Muscle layer of colon (tissue), 2 donors: ENCODE results near the gene CELF5.
"Not testable (repeated sequence)": the region's sequence is repeated elsewhere in the genome, so short reads cannot be mapped to it uniquely, and the experiment has no call there.

ENCODE experiments used
- H3K27ac ChIP-seq: one replicate; pipeline ENCODE4 v1.7.0; 2013; ENCODE audit warnings: low read depth, mild to moderate bottlenecking, low read length, moderate library complexity
- H3K27me3 ChIP-seq, 2 donors: one replicate each; pipeline ENCODE4 v1.7.0; 2013; ENCODE audit warnings: low read length in 2 of 2, mild to moderate bottlenecking in 2 of 2; ENCODE audit not compliant: insufficient read depth in 2 of 2, control insufficient read depth in 1 of 2
- H3K36me3 ChIP-seq: one replicate; pipeline ENCODE4 v1.7.0; 2013; ENCODE audit warnings: mild to moderate bottlenecking, low read length; ENCODE audit not compliant: insufficient read depth
- H3K4me1 ChIP-seq: one replicate; pipeline ENCODE4 v1.7.0; 2013; ENCODE audit warnings: mild to moderate bottlenecking, low read length; ENCODE audit not compliant: insufficient read depth
- H3K4me3 ChIP-seq, 2 donors: one replicate each; pipeline ENCODE4 v1.7.0; 2013; ENCODE audit warnings: low read length in 2 of 2, low read depth in 1 of 2, mild to moderate bottlenecking in 1 of 2, moderate library complexity in 1 of 2
- H3K9ac ChIP-seq: one replicate; pipeline ENCODE4 v1.7.0; 2013; ENCODE audit warnings: low read length
- H3K9me3 ChIP-seq: one replicate; pipeline ENCODE4 v1.7.0; 2013; ENCODE audit warnings: mild to moderate bottlenecking, low read length
- donor health status: abdominal sarcoma.
- donor health status: Adenocarcinoma of cecum.

CELF5 gene

DNA sequence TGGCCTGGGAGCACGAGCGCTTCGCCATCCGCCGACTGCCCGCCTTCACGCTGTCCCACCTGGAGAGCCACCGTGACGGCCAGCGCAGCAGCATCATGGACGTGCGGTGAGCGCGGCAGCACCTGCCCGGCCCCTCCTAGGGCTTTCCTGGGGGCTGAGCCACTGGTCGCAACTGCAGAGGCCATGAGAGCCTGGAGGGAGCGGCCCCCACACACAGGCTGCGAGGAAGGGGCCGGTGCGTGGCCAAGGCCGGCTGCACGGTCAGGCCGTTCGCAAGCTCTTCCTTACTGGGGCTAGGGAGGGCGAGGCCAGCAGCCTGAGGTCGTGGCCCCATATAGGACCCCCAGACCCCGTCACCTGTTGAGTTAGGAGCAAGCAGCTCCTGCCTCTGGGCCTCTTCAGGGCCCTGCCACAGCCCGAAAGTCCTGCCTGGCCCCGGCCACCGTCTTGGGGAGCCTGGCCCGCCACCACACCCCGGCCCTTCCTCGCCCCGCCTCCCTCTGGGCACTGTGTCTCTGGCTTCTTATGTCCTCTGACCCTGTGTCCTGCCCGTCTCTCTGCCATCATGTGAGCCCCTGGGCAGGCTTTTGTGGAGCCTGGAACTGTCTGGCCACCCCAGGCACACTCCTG, 19.7 kb upstream of the CELF5 start:
- Histone ChIP-seq H3K9ac (no peak overlapping the region), H3K27me3 (no peaks in the 10 kb centered on the region), H3K4me1 (no peaks in the 10 kb centered on the region), H3K4me3 (no peak overlapping the region), H3K36me3 (peaks cover 9% of the 10 kb centered on the region), H3K27ac (no peak overlapping the region), H3K9me3 (no peaks in the 10 kb centered on the region)

DNA sequence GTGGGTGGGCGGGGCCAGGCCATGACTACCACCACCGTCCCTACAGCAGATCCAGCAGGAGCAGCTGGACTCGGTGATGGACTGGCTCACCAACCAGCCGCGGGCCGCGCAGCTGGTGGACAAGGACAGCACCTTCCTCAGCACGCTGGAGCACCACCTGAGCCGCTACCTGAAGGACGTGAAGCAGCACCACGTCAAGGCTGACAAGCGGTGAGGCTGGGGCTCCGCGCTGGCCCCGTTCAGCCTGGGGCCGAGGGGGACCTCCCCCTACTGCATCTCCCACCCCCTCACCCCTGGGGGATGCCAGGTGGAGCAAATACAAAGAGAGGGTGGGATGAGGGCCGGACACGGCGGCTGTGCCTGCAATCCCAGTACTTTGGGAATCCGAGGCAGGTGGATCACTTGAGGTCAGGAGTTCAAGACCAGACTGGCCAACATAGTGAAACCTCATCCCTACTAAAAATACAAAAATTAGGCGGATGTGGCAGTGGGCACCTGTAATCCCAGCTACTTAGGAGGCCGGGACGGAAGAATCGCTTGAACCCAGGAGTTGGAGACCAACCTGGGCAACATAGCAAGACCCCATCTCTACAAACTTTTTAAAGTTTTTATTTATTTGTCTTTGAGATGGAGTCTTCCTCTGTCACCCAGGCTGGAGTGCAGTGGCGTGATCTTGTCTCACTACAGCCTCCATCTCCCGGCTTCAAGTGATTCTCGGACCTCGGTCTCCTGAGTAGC, 18.1 kb upstream of the CELF5 start:
- H3K9ac ChIP-seq, result no peak overlapping the region
- no peaks in the 10 kb centered on the region for H3K4me1 ChIP-seq
- H3K27me3 ChIP-seq, result no peaks in the 10 kb centered on the region
- H3K9me3 ChIP-seq, result no peaks in the 10 kb centered on the region
- H3K27ac ChIP-seq, result no peak overlapping the region
- no peak overlapping the region for H3K4me3 ChIP-seq
- peaks cover 9% of the 10 kb centered on the region for H3K36me3 ChIP-seq

DNA sequence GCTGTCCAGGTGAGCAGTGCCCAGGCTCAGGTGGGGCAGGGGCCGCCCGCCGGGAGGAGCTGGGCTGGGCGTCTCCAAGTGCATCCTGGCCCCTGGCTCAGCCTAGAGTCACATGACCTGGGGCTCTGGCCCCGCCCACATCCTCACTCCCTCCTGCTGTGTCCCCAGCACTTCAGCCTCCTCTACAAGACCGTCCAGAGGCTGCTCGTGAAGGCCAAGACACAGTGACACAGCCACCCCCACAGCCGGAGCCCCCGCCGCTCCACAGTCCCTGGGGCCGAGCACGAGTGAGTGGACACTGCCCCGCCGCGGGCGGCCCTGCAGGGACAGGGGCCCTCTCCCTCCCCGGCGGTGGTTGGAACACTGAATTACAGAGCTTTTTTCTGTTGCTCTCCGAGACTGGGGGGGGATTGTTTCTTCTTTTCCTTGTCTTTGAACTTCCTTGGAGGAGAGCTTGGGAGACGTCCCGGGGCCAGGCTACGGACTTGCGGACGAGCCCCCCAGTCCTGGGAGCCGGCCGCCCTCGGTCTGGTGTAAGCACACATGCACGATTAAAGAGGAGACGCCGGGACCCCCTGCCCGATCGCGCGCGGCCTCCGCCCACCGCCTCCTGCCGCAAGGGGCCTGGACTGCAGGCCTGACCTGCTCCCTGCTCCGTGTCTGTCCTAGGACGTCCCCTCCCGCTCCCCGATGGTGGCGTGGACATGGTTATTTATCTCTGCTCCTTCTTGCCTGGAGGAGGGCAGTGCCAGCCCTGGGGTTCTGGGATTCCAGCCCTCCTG, 16.8 kb upstream of the CELF5 start:
- Histone ChIP-seq H3K4me3 (no peak overlapping the region), H3K9me3 (no peaks in the 10 kb centered on the region), H3K36me3 (peaks cover 9% of the 10 kb centered on the region), H3K9ac (no peak overlapping the region), H3K27ac (no peak overlapping the region), H3K27me3 (no peaks in the 10 kb centered on the region), H3K4me1 (no peaks in the 10 kb centered on the region)

DNA sequence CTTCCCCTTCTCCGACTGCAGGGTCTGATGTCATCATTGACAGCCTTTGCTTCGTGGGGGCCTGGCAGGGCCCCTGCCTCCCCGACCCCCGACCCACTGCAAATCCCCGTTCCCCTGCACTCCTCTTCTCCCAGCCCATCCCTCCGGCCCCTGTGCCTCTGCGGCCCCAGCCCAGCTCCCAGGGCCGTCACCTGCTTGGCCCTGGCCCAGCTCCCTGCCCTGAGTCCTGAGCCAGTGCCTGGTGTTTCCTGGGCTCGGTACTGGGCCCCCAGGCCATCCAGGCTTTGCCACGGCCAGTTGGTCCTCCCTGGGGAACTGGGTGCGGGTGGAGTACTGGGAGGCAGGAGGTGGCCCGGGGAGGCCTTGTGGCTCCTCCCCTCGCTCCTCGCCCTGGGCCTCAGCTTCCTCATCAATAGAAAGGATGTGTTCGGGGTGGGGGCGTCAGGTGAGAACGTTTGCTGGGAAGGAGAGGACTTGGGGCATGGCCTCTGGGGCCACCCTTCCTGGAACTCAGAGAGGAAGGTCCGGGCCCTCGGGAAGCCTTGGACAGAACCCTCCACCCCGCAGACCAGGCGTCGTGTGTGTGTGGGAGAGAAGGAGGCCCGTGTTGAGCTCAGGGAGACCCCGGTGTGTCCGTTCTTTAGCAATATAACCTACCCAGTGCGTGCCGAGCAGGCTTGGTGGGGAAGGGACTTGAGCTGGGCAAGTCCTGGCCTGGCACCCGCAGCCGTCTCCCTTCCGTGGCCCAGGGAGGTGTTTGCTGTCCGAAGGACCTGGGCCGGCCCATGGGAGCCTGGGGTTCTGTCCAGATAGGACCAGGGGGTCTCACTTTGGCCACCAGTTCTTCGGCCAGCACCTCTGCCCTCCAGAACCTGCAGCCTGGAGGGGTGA, 15.9 kb upstream of the CELF5 start:
- peaks cover 9% of the 10 kb centered on the region for H3K36me3 ChIP-seq
- H3K27ac ChIP-seq, result no peak overlapping the region
- no peak overlapping the region for H3K4me3 ChIP-seq
- H3K4me1 ChIP-seq, result no peaks in the 10 kb centered on the region
- H3K27me3 ChIP-seq, result no peaks in the 10 kb centered on the region
- H3K9me3 ChIP-seq, result no peaks in the 10 kb centered on the region
- no peak overlapping the region for H3K9ac ChIP-seq

DNA sequence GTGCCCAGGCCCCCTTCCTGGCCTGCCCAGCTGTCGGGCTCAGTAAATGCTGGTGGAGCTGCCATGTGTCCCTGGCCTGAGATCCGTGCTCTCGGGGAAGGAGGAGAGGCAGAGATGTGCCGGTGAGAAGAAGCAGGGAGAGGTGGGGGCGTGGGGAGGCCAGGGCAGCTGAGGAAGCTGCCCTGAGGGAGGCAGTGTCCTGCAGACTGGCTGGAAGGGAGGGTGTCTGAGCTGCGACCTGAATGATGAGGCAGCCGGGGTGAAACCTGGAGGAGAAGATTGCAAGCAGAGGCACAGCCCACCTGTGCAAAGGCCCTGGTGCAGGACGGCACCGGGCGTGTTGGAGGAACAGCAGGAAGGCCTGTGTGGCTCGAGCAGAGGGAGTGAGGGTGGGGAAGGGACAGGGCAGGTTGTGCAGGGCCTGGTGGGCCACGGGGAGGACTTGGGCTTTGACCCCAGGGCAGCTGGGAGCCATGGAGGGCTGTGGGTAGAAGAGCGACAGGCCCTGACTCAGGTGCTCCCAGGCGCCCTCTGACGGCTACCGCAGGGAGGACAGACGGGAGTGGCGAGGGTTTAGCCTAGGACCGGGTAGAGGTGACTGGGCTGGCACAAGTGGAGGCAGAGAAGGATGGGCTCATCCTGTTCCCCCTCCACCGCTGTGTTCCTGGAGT, 14.0 kb upstream of the CELF5 start:
- Histone ChIP-seq H3K36me3 (peaks cover 9% of the 10 kb centered on the region), H3K4me3 (no peak overlapping the region), H3K4me1 (no peaks in the 10 kb centered on the region)

DNA sequence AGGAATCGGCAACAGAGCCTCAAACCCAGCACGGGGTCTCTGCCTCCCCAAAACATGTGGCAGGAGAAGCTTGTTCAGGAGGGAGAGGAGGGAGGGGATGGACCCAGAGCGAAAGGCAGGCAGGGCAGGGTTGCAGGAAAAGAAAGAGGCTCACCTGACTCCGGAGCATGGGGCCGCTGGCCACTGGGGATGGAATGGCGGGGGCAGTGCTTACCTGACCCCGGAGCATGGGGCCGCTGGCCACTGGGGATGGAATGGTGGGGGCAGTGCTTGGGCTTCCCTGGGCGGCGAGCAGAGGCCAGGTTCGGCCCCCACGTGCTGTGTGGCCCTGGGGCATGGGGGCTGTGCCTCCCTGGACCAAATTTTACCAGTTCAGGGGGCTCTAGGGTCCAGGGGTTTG, 13.3 kb upstream of the CELF5 start:
- Histone ChIP-seq H3K27me3 (no peaks in the 10 kb centered on the region), H3K4me1 (no peaks in the 10 kb centered on the region), H3K36me3 (peaks cover 9% of the 10 kb centered on the region), H3K27ac (no peak overlapping the region), H3K9me3 (no peaks in the 10 kb centered on the region), H3K4me3 (no peak overlapping the region), H3K9ac (no peak overlapping the region)

More for the DNA sequence above, 14.0 kb upstream of the CELF5 start:
- Histone ChIP-seq H3K9me3 (no peaks in the 10 kb centered on the region), H3K9ac (no peak overlapping the region), H3K27me3 (no peaks in the 10 kb centered on the region), H3K27ac (no peak overlapping the region)

DNA sequence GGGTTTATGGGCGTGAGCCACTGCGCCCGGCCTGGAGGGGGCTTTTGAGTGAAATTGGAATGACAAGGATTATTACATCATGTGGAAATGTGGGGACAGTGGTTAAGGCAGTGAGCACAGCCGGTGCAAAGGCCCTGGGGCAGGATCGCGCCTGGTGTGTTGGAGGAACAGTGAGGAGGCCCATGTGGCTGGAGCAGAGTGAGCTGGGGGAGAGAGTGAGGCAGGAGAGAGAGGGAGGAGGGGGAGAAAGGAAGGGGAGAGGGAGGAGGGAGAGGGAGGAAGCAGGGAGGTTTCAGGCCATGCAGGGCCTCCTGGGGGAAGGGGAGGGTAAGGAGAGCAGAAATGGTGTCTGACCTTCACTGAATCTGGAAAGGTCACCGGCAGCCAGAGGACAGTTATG, 11.3 kb upstream of the CELF5 start:
- no peaks in the 10 kb centered on the region for H3K9me3 ChIP-seq
- H3K4me3 ChIP-seq, result no peak overlapping the region
- no peaks in the 10 kb centered on the region for H3K36me3 ChIP-seq
- no peaks in the 10 kb centered on the region for H3K4me1 ChIP-seq
- H3K27ac ChIP-seq, result no peak overlapping the region
- no peaks in the 10 kb centered on the region for H3K27me3 ChIP-seq
- no peak overlapping the region for H3K9ac ChIP-seq

DNA sequence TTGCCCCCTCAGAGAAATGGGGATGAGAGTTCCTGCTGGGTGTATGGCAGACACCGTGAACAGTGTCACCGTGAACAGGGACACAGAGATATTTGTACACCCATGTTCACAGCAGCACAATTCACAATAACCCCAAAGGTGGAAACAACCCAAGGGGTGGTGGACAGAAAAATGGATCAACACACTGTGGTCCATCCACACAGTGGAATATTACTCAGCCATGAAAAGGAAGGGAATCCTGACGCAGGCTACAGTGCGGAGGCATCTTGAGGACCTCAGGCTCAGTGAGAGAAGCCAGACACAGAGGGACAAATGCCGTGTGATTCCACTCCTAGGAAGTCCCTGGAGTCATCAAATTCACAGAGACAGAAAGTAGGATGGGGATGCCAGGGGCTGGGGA, 7.6 kb upstream of the CELF5 start:
- no peaks in the 10 kb centered on the region for H3K9me3 ChIP-seq
- H3K36me3 ChIP-seq, result no peaks in the 10 kb centered on the region
- H3K4me1 ChIP-seq, result no peaks in the 10 kb centered on the region
- no peaks in the 10 kb centered on the region for H3K27me3 ChIP-seq
- H3K9ac ChIP-seq, result no peak overlapping the region
- H3K27ac ChIP-seq, result no peak overlapping the region
- H3K4me3 ChIP-seq, result no peak overlapping the region

DNA sequence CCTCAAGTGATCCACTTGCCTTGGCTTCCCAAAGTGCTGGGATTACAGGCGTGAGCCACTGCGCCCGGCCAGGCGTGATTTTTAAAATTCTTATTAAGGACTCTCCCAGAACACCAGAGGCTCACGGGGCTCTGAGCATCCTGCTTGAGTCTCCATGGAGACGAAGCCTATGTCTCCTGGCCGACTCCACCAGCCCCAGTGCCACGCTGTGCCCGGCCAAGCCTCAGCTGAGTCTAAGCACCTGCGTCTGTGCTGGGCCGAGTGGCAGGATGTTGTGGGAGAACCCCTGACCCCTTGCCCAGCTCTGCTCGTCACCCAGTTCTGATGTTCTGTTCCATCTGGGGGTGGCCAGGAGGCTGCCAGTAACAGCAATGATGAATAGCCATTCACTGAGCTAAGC, 3.9 kb upstream of the CELF5 start:
- H3K4me3 ChIP-seq, result no peak overlapping the region
- peaks cover 0 to 12% of the 10 kb centered on the region in 2 donors for H3K27me3 ChIP-seq
- no peak overlapping the region for H3K9ac ChIP-seq
- no peaks in the 10 kb centered on the region for H3K9me3 ChIP-seq
- no peaks in the 10 kb centered on the region for H3K36me3 ChIP-seq
- no peak overlapping the region for H3K27ac ChIP-seq
- H3K4me1 ChIP-seq, result no peaks in the 10 kb centered on the region

DNA sequence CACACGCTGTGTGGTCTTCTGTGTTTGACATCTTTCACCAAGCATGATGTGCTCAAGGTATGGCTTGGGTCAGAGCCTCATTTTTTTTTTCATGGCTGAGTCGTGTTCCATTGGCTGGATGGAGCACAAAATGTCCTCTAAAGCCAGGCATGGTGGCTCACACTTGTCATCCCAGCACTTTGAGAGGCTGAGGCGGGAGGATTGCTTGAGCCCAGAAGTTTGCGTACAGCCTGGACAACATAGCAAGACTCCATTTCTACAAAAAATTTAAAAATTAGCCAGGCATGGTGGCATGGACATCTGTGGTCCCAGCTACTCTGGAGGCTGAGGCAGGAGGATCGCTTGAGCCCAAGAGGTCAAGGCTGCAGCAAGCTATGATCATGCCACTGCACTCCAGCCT, 2.9 kb upstream of the CELF5 start:
- not testable (repeated sequence) for H3K4me3 ChIP-seq, H3K4me1 ChIP-seq, H3K36me3 ChIP-seq, H3K9me3 ChIP-seq, H3K9ac ChIP-seq, H3K27ac ChIP-seq
- H3K27me3 ChIP-seq, result peaks cover 2 to 20% of the 10 kb centered on the region in 2 donors
